Endometrium (tissue), 2 donors: Measurements from ENCODE around the gene CAPN2.

Source experiments
- FAIRE-seq: peaks from 2 replicates; lab custom pipeline; 2012; peaks lifted over from hg19 to GRCh38; lab: Jason Lieb, UNC
- donor health status: control.
- donor health status: control.

Gene CAPN2

GRCh38 chr1:223702735-223703667 lies 9.3 kb upstream of the CAPN2 start:
- FAIRE-seq, result no peak

- no peak for FAIRE-seq
Measured at GRCh38 chr1:223703668-223704013, 8.7 kb upstream of the CAPN2 start.

GRCh38 chr1:223704921-223705878 lies 7.1 kb upstream of the CAPN2 start:
- no peak for FAIRE-seq

GRCh38 chr1:223706077-223706973 lies 6.0 kb upstream of the CAPN2 start:
- no peak for FAIRE-seq

GRCh38 chr1:223707256-223708000 lies 4.9 kb upstream of the CAPN2 start:
- FAIRE-seq, result no peak

- FAIRE-seq, result no peak
Measured at GRCh38 chr1:223708001-223708359, 4.4 kb upstream of the CAPN2 start.

GRCh38 chr1:223708651-223709268 lies 3.6 kb upstream of the CAPN2 start:
- no peak for FAIRE-seq

- no peak for FAIRE-seq
Measured at GRCh38 chr1:223709598-223709997, 2.7 kb upstream of the CAPN2 start.

GRCh38 chr1:223710179-223711133 lies 1.9 kb upstream of the CAPN2 start:
- no peak for FAIRE-seq

GRCh38 chr1:223711173-223711572 lies 1.2 kb upstream of the CAPN2 start:
- FAIRE-seq, result no peak

GRCh38 chr1:223711747-223712193 lies 569 bp upstream of the CAPN2 start:
- FAIRE-seq, result no peak

GRCh38 chr1:223712850-223713474 lies 623 bp downstream of the CAPN2 start:
- no peak for FAIRE-seq

GRCh38 chr1:223713546-223714420 lies 1.4 kb downstream of the CAPN2 start:
- FAIRE-seq, result no peak

GRCh38 chr1:223714421-223714724 lies 2.0 kb downstream of the CAPN2 start:
- no peak for FAIRE-seq

GRCh38 chr1:223714849-223715603 lies 2.7 kb downstream of the CAPN2 start:
- no peak for FAIRE-seq

GRCh38 chr1:223715604-223716172 lies 3.3 kb downstream of the CAPN2 start:
- FAIRE-seq, result no peak

- FAIRE-seq, result no peak
Measured at GRCh38 chr1:223716302-223716862, 4.0 kb downstream of the CAPN2 start.
